Measurements from ENCODE around the gene SSX2B.
"Not testable (repeated sequence)": the region's sequence is repeated elsewhere in the genome, so short reads cannot be mapped to it uniquely, and the experiment has no call there.

GRCh38 chrX:52797327-52797726 lies 46.3 kb downstream of the SSX2B start, which contains the start of gene SPANXN5:
- TF ChIP-seq CTCF, POLR2A (IDR thresholded peaks at IDR 0.05): not testable (repeated sequence)
